Loucy (cell line): Measurements from ENCODE around the gene ERCC1.

ENCODE experiments used
- CTCF ChIP-seq: fragments of 200-600 bp; sonication (generic); conservative IDR thresholded peaks from 2 replicates; pipeline ENCODE4 v1.5.1; 2014; ENCODE audit warnings: mild to moderate bottlenecking, antibody characterized with exemption, low read length
- EZH2phosphoT487 ChIP-seq: fragments of 200-600 bp; IDR thresholded peaks from 2 replicates; pipeline ENCODE4 v1.6.1; 2018; ENCODE audit warnings: antibody characterized with exemption, mild to moderate bottlenecking, moderate library complexity, borderline replicate concordance

GRCh38 chr19:45467456-45468158 lies 43.9 kb upstream of the ERCC1 start, which contains the start of gene FOSB:
- TF ChIP-seq CTCF (peak; percentile 41), EZH2phosphoT487 (no peak)
